IMR-90 (cell line): Measurements from ENCODE around the gene OR5AC2. TPM values are rescaled to one million over a fixed set of nuclear protein-coding genes. Genes with fewer than 3 reads are reported as not detected.

Experiments used
- ATAC-seq: fragments of 200-7000 bp; cut with Tn5 transposase; 2 replicates; pipeline ENCODE4 v1.9.1; 2020; ENCODE audit warnings: low read depth, mild to moderate bottlenecking, moderate library complexity
- BruUV-seq: library from RNA; stranded (reverse); fragments of 400-500 nt; replicated peaks from 2 replicates; lab custom pipeline; 2021; lab: Mats Ljungman, UMichigan
- CTCF ChIA-PET: fragments of 300-600 bp; formaldehyde crosslinking; extraction: SDS; loops from one replicate; lab custom pipeline; 2021; ENCODE audit warnings: antibody characterized with exemption; lab: Yijun Ruan, JAX
- POLR2A ChIA-PET: fragments of 300-600 bp; sonication (Branson Sonifier 250); formaldehyde crosslinking; loops from one replicate; lab custom pipeline; 2022; ENCODE audit warnings: antibody characterized with exemption; ENCODE audit not compliant: unreplicated experiment; lab: Charles Lee
- DNase-seq: peaks from one replicate; pipeline ENCODE4 v3.0.0; 2013
- H2AFZ ChIP-seq: replicated peaks from 2 replicates; pipeline ENCODE3; 2013; ENCODE audit warnings: low read length, mild to moderate bottlenecking; ENCODE audit not compliant: poor library complexity
- H2AK5ac ChIP-seq: 2 replicates; pipeline ENCODE4 v1.6.1; 2013; ENCODE audit warnings: low read depth, low read length, inconsistent platforms
- H2AK9ac ChIP-seq: replicated peaks from 2 replicates; pipeline ENCODE3; 2013; ENCODE audit warnings: mild to moderate bottlenecking, low read depth, low read length, moderate library complexity; ENCODE audit not compliant: poor library complexity
- H2BK120ac ChIP-seq: 2 replicates; pipeline ENCODE4 v1.6.1; 2013; ENCODE audit warnings: low read depth, low read length, inconsistent platforms
- H2BK15ac ChIP-seq: 3 replicates; pipeline ENCODE4 v1.6.1; 2013; ENCODE audit warnings: low read depth, low read length, inconsistent platforms
- H2BK20ac ChIP-seq: 2 replicates; pipeline ENCODE4 v1.6.1; 2013; ENCODE audit warnings: low read depth, mild to moderate bottlenecking, inconsistent platforms, low read length, moderate library complexity
- H2BK5ac ChIP-seq: 2 replicates; pipeline ENCODE4 v1.6.1; 2013; ENCODE audit warnings: mild to moderate bottlenecking, low read depth, low read length, inconsistent platforms; ENCODE audit not compliant: poor library complexity, severe bottlenecking
- H3K14ac ChIP-seq: replicated peaks from 2 replicates; pipeline ENCODE4 v1.6.1; 2013; ENCODE audit warnings: low read depth, low read length, inconsistent platforms
- H3K18ac ChIP-seq: 2 replicates; pipeline ENCODE4 v1.6.1; 2013; ENCODE audit warnings: low read depth, low read length, control low read depth
- H3K23ac ChIP-seq: 2 replicates; pipeline ENCODE4 v1.6.1; 2013; ENCODE audit warnings: low read depth, low read length, inconsistent platforms
- H3K27ac ChIP-seq: 2 replicates; pipeline ENCODE4 v1.5.1; 2013; ENCODE audit warnings: mild to moderate bottlenecking, control low read depth, low read length; ENCODE audit not compliant: insufficient read depth
- H3K27me3 ChIP-seq: 2 replicates; pipeline ENCODE4 v1.6.1; 2013; ENCODE audit warnings: low read length; ENCODE audit not compliant: control insufficient read depth, insufficient read depth
- H3K36me3 ChIP-seq: 2 replicates; pipeline ENCODE4 v1.6.1; 2013; ENCODE audit warnings: low read length, mixed read lengths; ENCODE audit not compliant: control insufficient read depth, insufficient read depth
- H3K4ac ChIP-seq: 2 replicates; pipeline ENCODE4 v1.6.1; 2013; ENCODE audit warnings: low read depth, low read length, inconsistent platforms
- H3K4me1 ChIP-seq: 2 replicates; pipeline ENCODE4 v1.6.1; 2013; ENCODE audit warnings: low read length, mixed read lengths; ENCODE audit not compliant: control insufficient read depth, insufficient read depth
- H3K4me2 ChIP-seq: 2 replicates; pipeline ENCODE4 v1.6.1; 2013; ENCODE audit warnings: low read depth, mild to moderate bottlenecking, control low read depth, low read length, moderate library complexity
- H3K4me3 ChIP-seq: 2 replicates; pipeline ENCODE4 v1.5.1; 2013; ENCODE audit warnings: low read depth, mild to moderate bottlenecking, control low read depth, low read length, moderate library complexity; ENCODE audit not compliant: insufficient read depth
- H3K56ac ChIP-seq: 2 replicates; pipeline ENCODE4 v1.6.1; 2013; ENCODE audit warnings: low read length, inconsistent platforms; ENCODE audit not compliant: insufficient read depth; ENCODE audit errors: extremely low read depth
- H3K79me1 ChIP-seq, 2 experiments: 2 replicates each; pipeline ENCODE4 v1.6.1; 2013; ENCODE audit warnings: low read length in 2 of 2, inconsistent platforms in 1 of 2, low read depth in 1 of 2
- H3K9ac ChIP-seq: 2 replicates; pipeline ENCODE4 v1.6.1; 2013; ENCODE audit warnings: low read depth, low read length, control low read depth
- H3K9me1 ChIP-seq: 2 replicates; pipeline ENCODE4 v1.6.1; 2013; ENCODE audit warnings: low read length, inconsistent platforms; ENCODE audit not compliant: insufficient read depth
- H3K9me3 ChIP-seq: 2 replicates; pipeline ENCODE4 v1.6.1; 2013; ENCODE audit warnings: low read length; ENCODE audit not compliant: control insufficient read depth, insufficient read depth
- H4K20me1 ChIP-seq: 2 replicates; pipeline ENCODE4 v1.6.1; 2013; ENCODE audit warnings: low read length, inconsistent platforms; ENCODE audit not compliant: insufficient read depth
- H4K5ac ChIP-seq: 2 replicates; pipeline ENCODE4 v1.6.1; 2013; ENCODE audit warnings: mild to moderate bottlenecking, low read depth, low read length, control low read depth
- H4K8ac ChIP-seq, 2 experiments: 2 replicates each; pipeline ENCODE4 v1.6.1; 2013; ENCODE audit warnings: low read depth in 2 of 2, low read length in 2 of 2, control low read depth in 1 of 2, inconsistent platforms in 1 of 2
- H4K91ac ChIP-seq: 2 replicates; pipeline ENCODE4 v1.6.1; 2013; ENCODE audit warnings: low read depth, low read length, inconsistent platforms; ENCODE audit not compliant: insufficient read depth
- BHLHE40 ChIP-seq: fragments of 150-350 bp; IDR thresholded peaks from 2 replicates; pipeline ENCODE4 v1.6.1; 2016; ENCODE audit warnings: mild to moderate bottlenecking, low read depth, low read length
- CEBPB ChIP-seq: IDR thresholded peaks from 2 replicates; pipeline ENCODE4 v1.6.1; 2012; ENCODE audit warnings: low read depth, low read length, improper control_type of control experiment
- CHD1 ChIP-seq: IDR thresholded peaks from 2 replicates; pipeline ENCODE4 v1.6.1; 2012; ENCODE audit warnings: low read depth, low read length, improper control_type of control experiment
- CTCF ChIP-seq: conservative IDR thresholded peaks from 2 replicates; pipeline ENCODE4 v1.5.1; 2012; ENCODE audit warnings: mild to moderate bottlenecking, low read depth, low read length, improper control_type of control experiment
- FOS ChIP-seq: fragments of 150-350 bp; IDR thresholded peaks from 2 replicates; pipeline ENCODE4 v1.6.1; 2016; ENCODE audit warnings: low read depth, low read length
- MAFK ChIP-seq: IDR thresholded peaks from 2 replicates; pipeline ENCODE4 v1.6.1; 2012; ENCODE audit warnings: low read depth, low read length, improper control_type of control experiment
- MAZ ChIP-seq: IDR thresholded peaks from 2 replicates; pipeline ENCODE4 v1.6.1; 2012; ENCODE audit warnings: low read depth, mild to moderate bottlenecking, low read length, improper control_type of control experiment, moderate library complexity, borderline replicate concordance
- MXI1 ChIP-seq: IDR thresholded peaks from 2 replicates; pipeline ENCODE4 v1.6.1; 2012; ENCODE audit warnings: low read depth, mild to moderate bottlenecking, low read length, moderate library complexity, borderline replicate concordance
- NFE2L2 ChIP-seq: fragments of 150-350 bp; IDR thresholded peaks from 2 replicates; pipeline ENCODE4 v1.6.1; 2016; ENCODE audit warnings: low read depth, mild to moderate bottlenecking, low read length
- POLR2A ChIP-seq: IDR thresholded peaks from 2 replicates; pipeline ENCODE4 v1.6.1; 2012; ENCODE audit warnings: mild to moderate bottlenecking, low read depth, low read length
- RAD21 ChIP-seq: IDR thresholded peaks from 2 replicates; pipeline ENCODE4 v1.6.1; 2012; ENCODE audit warnings: low read length, improper control_type of control experiment
- RFX5 ChIP-seq: IDR thresholded peaks from 2 replicates; pipeline ENCODE4 v1.8.0; 2012; ENCODE audit warnings: low read depth, mild to moderate bottlenecking, low read length, moderate library complexity
- SMC3 ChIP-seq: fragments of 150-350 bp; IDR thresholded peaks from 2 replicates; pipeline ENCODE4 v1.6.1; 2016; ENCODE audit warnings: low read depth, mild to moderate bottlenecking, antibody characterized with exemption, low read length, moderate library complexity
- WGBS, 2 experiments: methylation state at CpG; one replicate each; pipeline versions ENCODE4 v1.1.5 to v1.1.7; 2013; ENCODE audit warnings: missing lambda C conversion rate in 2 of 2; ENCODE audit not compliant: insufficient read length in 1 of 2; ENCODE audit errors: extremely low coverage in 2 of 2; 5-methylcytosine and 5-hydroxymethylcytosine counted together
- dilution Hi-C: fragments of 300-500 bp; cut with HindIII; formaldehyde crosslinking; loops from one replicate; pipeline ENCODE4 v1.14.3; 2018; ENCODE audit warnings: low sequenced_read_pairs; ENCODE audit not compliant: unreplicated experiment
- in situ Hi-C: fragments of 300-500 bp; cut with MboI; formaldehyde crosslinking; loops from 3 replicates; pipeline ENCODE4 v1.14.3; 2019; ENCODE audit warnings: low sequenced_read_pairs, inconsistent platforms, mixed read lengths
- intact Hi-C: fragments of 100-400 bp; cut with micrococcal nuclease; formaldehyde crosslinking; loops from 2 replicates; pipeline ENCODE4 v1.10.0; 2022
- polyA plus RNA-seq, 3 experiments: library from polyadenylated mRNA; depleted of rRNA; stranded (reverse); fragments of >200 nt; gene quantifications; 2 replicates each; pipeline ENCODE4 v1.2.3, GENCODE V29; 2012; ENCODE audit warnings: low replicate concordance in 1 of 3
- total RNA-seq: library from RNA; depleted of rRNA; stranded (reverse); fragments of >200 nt; gene quantifications from 2 replicates; pipeline ENCODE4 v1.2.3, GENCODE V29; 2012

OR5AC2 gene
- total and polyA plus RNA-seq, 2 of the 4 experiments (the other 2 are of a cell fraction), result not detected

- BruUV-seq, result no TSS peak
- H3K9me1 ChIP-seq, result no peaks in the 10 kb centered on the region
- in situ Hi-C loops, result no loop called here
Measured at GRCh38 chr3:98115717-98116116, 28.7 kb downstream of the OR5AC2 start.

More at GRCh38 chr3:98115717-98116116, 28.7 kb downstream of the OR5AC2 start:
- Histone ChIP-seq H2BK20ac (no peak overlapping the region), H3K4me3 (no peak overlapping the region), H3K4me1 (no peaks in the 10 kb centered on the region), H4K5ac (no peak overlapping the region), H2BK5ac (no peak overlapping the region), H3K4ac (no peak overlapping the region), H3K36me3 (no peaks in the 10 kb centered on the region), H2BK15ac (no peak overlapping the region), H3K27me3 (no peaks in the 10 kb centered on the region), H4K91ac (no peak overlapping the region), H2BK120ac (no peak overlapping the region), H3K23ac (no peak overlapping the region), H3K18ac (no peak overlapping the region), H3K27ac (no peak overlapping the region), H2AK9ac (no peak overlapping the region), H2AK5ac (no peak overlapping the region), H3K14ac (no peak overlapping the region), H3K56ac (no peak overlapping the region), H3K9me3 (peaks cover 3% of the 10 kb centered on the region; the same call in 1 of the 2 replicates), H3K4me2 (no peak overlapping the region), H4K20me1 (no peaks in the 10 kb centered on the region), H4K8ac (no peak overlapping the region), H3K9ac (no peak overlapping the region), H2AFZ (no peak overlapping the region), H3K79me1 (no peaks in the 10 kb centered on the region)
- no peak for TF ChIP-seq POLR2A
- TF ChIP-seq RFX5, result no peak
- no peak for TF ChIP-seq FOS
- no peak for TF ChIP-seq NFE2L2
- no peak for TF ChIP-seq MAZ
- no peak for TF ChIP-seq SMC3
- TF ChIP-seq RAD21, result no peak
- TF ChIP-seq BHLHE40, result no peak
- TF ChIP-seq CEBPB, result no peak
- TF ChIP-seq CTCF, result no peak
- TF ChIP-seq MXI1, result no peak
- no peak for TF ChIP-seq MAFK
- no peak for TF ChIP-seq CHD1
- ATAC-seq (no peak), DNase-seq (no peak)
- dilution Hi-C loops (no loop called here), intact Hi-C loops (no loop called here)
- WGBS, 2 experiments, result no CpG with 5 or more reads among the region's 1 CpG
- ChIA-PET POLR2A (no interaction called here), CTCF (no interaction called here)
